D721Med (cell line): Measurements from ENCODE around the gene FBF1.

Experiments
- DNase-seq: peaks from one replicate; pipeline ENCODE4 v3.0.0; 2011; ENCODE audit warnings: low spot score; ENCODE audit not compliant: insufficient read length
- FAIRE-seq: peaks from 2 replicates; lab custom pipeline; 2011; peaks lifted over from hg19 to GRCh38; lab: Jason Lieb, UNC
- TF ChIP-seq, protein P1 (sequence below): IDR thresholded peaks from 2 replicates; pipeline ENCODE4 v1.5.1; 2012; ENCODE audit warnings: mild to moderate bottlenecking, control low read depth; ENCODE audit not compliant: insufficient read depth; ENCODE audit errors: missing control alignments

The FBF1 gene

DNA sequence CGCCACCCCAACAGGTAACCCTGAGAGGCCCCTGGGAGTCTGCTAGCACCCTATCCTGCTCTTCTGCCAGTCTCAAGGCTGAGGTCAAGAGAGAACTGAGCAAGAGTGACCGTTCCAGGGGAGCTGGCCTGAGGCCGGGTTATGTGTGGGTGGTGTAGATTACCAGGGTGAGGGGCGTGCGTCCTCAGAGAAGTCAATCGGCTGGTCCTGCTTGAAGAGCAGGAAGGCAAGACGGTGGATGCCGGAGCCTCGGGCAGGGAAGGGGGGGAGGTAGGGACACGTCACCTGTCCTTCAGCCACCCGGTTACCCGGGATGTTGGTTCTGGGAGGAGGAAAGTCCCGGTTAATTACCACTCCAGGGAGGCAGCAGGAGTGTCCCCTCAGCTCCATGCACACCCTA lies 41.5 kb downstream of the FBF1 start:
- no peak for DNase-seq
- FAIRE-seq: no peak

DNA sequence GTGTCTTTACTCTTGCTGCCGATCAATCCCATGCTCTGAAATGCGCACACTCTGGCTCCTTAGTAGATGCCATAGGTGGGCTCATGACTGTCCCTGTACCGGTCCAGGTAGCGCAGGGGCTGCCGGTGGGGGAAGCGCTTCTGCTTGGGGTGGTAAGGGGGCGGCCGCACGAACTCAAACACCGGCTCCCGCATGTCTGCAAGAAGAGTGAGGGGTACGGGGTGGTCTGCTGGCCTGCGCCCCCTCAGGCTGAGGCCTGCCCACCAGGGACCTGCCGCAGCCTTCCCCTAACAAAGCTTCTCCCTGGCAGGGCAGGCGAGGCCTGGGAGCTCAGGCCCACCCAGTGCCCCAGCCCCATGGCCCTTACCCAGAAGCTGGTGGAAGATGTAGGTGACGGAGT lies 42.1 kb downstream of the FBF1 start:
- no peak for FAIRE-seq
- TF ChIP-seq, protein P1, sequence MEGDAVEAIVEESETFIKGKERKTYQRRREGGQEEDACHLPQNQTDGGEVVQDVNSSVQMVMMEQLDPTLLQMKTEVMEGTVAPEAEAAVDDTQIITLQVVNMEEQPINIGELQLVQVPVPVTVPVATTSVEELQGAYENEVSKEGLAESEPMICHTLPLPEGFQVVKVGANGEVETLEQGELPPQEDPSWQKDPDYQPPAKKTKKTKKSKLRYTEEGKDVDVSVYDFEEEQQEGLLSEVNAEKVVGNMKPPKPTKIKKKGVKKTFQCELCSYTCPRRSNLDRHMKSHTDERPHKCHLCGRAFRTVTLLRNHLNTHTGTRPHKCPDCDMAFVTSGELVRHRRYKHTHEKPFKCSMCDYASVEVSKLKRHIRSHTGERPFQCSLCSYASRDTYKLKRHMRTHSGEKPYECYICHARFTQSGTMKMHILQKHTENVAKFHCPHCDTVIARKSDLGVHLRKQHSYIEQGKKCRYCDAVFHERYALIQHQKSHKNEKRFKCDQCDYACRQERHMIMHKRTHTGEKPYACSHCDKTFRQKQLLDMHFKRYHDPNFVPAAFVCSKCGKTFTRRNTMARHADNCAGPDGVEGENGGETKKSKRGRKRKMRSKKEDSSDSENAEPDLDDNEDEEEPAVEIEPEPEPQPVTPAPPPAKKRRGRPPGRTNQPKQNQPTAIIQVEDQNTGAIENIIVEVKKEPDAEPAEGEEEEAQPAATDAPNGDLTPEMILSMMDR: no peak
- DNase-seq: no peak

More for the DNA sequence above, 41.5 kb downstream of the FBF1 start:
- TF ChIP-seq, protein P1: no peak

DNA sequence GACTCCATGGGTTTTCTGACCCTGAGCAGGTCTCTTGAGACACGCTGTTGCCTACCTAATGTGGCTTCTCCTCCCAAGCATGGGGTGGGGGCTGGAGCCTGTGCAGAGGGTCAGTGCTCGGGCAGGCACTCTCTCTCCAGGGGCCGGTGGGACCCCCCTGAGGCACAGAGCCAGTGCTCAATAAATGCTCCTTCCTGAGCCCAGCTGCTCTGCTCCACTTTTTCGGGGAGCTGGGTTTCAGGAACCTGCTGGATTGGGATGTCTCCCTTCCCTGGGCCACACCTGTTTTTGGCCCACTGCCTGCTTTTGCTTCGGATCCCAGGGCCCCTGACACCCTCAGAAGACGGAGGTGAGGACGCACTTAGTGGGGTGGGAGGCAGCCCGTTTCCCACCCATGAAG lies 42.8 kb downstream of the FBF1 start:
- FAIRE-seq (no peak), DNase-seq (no peak)
- TF ChIP-seq, protein P1: no peak

DNA sequence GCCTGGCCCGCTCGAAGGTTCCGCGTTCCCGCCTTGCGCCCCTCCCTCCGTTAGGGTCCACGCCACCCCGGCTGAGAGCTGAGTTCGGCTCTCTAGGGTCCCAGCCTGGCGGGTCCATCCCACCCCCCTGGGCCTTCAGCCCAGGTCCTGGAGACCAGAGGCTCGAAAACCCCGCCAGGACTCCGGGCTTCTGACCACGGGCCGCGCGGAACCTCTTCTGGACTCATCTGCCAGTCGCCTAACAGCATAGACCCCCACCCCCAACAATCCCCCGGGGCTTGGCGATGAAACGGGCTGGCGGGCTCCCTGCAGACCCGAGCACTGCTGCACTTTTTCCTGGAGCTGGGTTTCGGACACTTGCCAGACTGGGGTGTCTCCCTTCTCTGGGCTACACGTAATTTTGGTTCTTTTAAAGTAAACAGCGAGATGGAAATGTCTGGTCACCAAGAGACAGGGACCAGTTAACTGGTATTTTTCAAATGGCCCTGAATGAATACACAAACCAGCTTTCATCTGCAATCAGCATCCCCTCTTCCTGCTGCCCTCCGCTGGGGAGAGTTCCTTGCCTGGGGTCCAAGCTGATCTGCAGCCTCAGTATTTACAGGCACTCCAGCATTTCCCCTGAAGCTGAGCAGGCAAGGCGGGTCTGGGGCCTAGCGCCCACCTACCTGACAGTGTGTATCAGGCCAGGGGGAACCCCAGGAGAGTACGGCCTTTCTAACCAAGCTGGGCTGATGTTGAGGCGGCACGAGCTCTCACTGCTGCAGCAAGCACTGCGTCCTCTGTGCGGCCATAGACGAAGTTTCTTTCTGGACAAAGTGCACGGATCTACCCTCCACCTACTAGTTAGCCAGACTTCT lies 43.5 kb downstream of the FBF1 start:
- TF ChIP-seq, protein P1: no peak
- FAIRE-seq (no peak), DNase-seq (no peak)

DNA sequence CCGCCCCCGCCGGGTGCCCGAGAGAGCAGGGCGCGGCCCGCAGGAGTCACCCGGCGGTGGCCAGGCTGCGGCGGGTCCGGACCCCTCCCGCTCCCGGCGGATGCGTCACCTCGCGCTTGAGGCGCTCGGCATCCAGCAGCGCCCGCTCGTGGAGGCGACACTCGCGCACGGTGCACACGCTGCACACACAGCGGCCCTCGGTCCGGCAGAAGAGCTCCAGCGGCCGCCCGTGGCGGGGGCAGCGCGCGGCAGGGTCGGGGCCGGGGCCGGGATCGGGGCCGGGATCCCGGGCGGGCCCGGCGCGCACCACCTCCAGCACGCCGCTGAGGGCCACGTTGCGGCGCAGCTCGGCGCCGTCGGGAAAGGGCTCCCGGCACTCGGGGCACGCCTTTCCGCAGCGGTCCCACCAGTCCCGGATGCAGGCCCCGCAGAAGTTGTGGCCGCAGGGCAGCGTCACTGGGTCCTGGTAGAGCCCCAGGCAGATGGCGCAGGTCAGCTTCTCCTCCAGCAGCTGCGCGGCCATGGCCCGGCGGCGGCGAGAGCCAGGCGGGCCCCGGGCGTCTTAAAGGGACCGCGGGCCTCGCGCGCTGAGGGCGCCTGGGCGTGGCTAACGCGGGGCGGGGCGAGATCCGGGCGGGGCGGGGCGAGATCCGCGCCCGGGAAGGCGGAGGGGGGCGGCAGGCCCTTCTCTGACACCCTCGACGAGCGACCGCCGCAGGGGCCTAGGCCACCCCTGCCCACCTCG lies 44.3 kb downstream of the FBF1 start, which contains the start of gene TRIM65:
Gene TRIM65, minus strand, starts transcription at position 537 of the 745 bp plus-strand sequence. Its CDS starts 14 bp downstream, at position 523.
- no peak for FAIRE-seq
- TF ChIP-seq, protein P1: peak; percentile 29

DNA sequence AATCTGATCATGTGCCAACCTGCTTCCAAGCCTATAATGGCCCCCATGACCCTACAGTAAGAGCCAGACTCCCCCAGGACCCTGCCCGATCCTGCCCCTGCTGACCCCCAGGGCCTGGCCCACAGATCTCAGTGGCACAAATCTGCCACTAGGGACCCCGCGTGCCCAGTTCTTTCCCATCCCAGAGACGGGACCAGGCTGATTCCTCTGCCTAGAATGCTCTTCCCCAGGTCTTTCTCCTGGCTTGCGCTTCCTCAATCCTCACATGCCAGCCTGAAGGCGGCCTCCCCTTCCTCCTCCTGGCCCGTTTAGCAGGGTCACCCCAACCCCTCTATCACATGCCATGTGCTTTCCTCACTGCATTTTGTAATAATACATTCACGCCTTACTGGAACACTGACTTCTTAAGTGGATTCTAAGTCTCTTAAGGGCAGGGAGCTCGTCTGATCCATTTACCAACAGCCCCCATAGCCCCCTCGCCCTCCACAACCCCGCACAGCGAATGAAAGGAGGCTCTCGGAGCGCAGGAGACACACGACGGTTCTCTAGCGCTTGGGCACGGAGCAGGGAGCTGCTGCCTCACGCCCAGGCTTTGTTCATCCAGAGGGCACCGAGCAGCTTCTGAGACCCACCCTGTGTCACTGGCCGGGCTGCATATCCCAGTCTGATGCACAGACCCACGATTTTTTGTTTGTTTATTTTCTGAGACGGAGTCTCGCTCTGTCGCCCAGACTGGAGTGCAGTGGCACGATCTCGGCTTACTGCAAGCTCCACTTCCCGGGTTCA lies 45.3 kb downstream of the FBF1 start:
- no peak for FAIRE-seq
- TF ChIP-seq, protein P1: peak; percentile 36

More for the DNA sequence above, 44.3 kb downstream of the FBF1 start, which contains the start of gene TRIM65:
- DNase-seq: peak; percentile 92

More for the DNA sequence above, 45.3 kb downstream of the FBF1 start:
- no peak for DNase-seq
